Heart left ventricle (tissue), 13 donors: ENCODE results near the gene KCNJ6.

Experiments
- CTCF ChIP-seq, 12 donors: fragments of 200-600 bp; sonication (generic) in 4 of 12; IDR thresholded peaks; one replicate each; pipeline versions ENCODE4 v1.5.0 to v1.8.0; 2018 to 2022; ENCODE audit warnings: antibody characterized with exemption in 12 of 12, mild to moderate bottlenecking in 5 of 12
- POLR2A ChIP-seq, 2 donors: fragments of 450-650 bp; IDR thresholded peaks; one replicate each; pipeline ENCODE4 v1.6.1; 2017; ENCODE audit warnings: antibody characterized with exemption in 2 of 2, mild to moderate bottlenecking in 2 of 2, moderate library complexity in 2 of 2
- donor health status: ischemic (EF 13 %, LVEDD 7.1; RV severe dilation, severe dysfunction).
- donor health status: DM: no; HTN: yes; CAD: no.
- donor health status: DM: no; HTN: no; CAD: no.
- donor health status: ischemic (EF 25% LVEDD 6.9; RV normal size, moderate dysfunction).
- donor health status: ischemic (EF 25% LVEDD 5.7; RV mildly dilated, moderate dysfunction).
- donor health status: ischemic (EF 35%, LVEDD 5.7; RV mildly dilated, moderate dysfunction).
- donor health status: nonischemic (EF 11% LVEDD 7.7; RV severe dilation, severe dysfunction).
- donor health status: DM: yes; HTN: yes; CAD: no.
- donor health status: PGD.
- donor health status: ischemic (EF 29% LVEDD 5.4; RV normal size, mild dysfunction).
- donor health status: nonischemic (EF 23%, LVEDD 6.1; RV moderate dilation, normal function).

- TF ChIP-seq CTCF (IDR thresholded peaks at IDR 0.05) (no peak), POLR2A (IDR thresholded peaks at IDR 0.05) (no peak)
Observed at GRCh38 chr21:37684115-37684493, 232.2 kb downstream of the KCNJ6 start.
